Measurements from ENCODE around the gene GNAS-AS1.

- TF ChIP-seq CTCF (IDR thresholded peaks at IDR 0.05) (peak in 1 of 5 experiments; percentile 27), POLR2A (IDR thresholded peaks at IDR 0.05) (peak; percentile 80 to 94)
Measured at GRCh38 chr20:58888521-58889333, 38.0 kb upstream of the GNAS-AS1 start.
